Gastroesophageal sphincter (tissue), 3 donors: ENCODE results near the gene PIP5K1C.

ENCODE experiments used
- EP300 ChIP-seq: sonication (generic); formaldehyde crosslinking; IDR thresholded peaks from one replicate; pipeline ENCODE4 v1.6.1; 2017; ENCODE audit warnings: antibody characterized with exemption, mild to moderate bottlenecking
- POLR2AphosphoS5 ChIP-seq: sonication (generic); formaldehyde crosslinking; IDR thresholded peaks from one replicate; pipeline ENCODE4 v1.6.1; 2017; ENCODE audit warnings: antibody characterized with exemption
- TF ChIP-seq, protein P1 (sequence below), 4 experiments: fragments of 200-600 bp in 2 of 4; fragments of 450-650 bp in 2 of 4; sonication (generic) in 1 of 4; IDR thresholded peaks; one replicate each; pipeline ENCODE4 v1.5.1; 2017 to 2019; ENCODE audit warnings: antibody characterized with exemption in 4 of 4, mild to moderate bottlenecking in 2 of 4, moderate library complexity in 2 of 4

DNA sequence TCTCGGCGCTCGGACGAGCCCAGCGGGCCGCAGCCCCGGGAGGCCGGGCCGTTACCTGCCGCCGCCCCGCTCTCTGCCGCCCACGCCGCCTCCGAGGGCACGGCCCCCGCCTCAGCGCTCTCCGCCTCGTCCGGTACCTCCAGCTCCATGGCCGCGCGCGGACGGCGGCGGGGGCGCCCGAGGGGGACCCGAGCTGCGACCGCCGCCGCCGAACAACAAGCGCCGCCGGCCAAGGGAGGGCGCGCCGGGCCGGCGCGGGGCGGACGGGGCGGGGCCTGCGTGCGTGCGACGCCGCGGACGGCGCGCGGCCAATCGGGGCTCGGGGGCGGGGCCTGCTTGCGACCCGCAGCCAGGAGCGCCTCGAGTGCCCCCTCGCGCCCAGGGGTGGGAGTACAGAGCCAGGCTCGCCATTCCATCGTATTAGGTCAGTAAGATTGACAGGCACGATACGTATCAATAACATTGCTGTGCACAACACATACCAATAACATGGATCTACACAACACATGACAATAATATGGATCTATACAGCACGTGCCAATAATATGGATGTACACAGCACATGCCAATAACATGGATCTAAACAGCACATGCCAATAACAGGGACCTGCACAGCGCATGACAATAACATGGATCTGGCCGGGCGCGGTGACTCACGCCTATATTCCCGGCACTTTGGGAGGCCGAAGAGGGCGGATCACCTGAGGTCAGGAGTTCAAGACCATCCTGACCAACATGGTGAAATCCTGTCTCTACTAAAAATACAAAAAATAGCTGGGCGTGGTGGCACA lies at the start of gene PIP5K1C:
- TF ChIP-seq, protein P1, sequence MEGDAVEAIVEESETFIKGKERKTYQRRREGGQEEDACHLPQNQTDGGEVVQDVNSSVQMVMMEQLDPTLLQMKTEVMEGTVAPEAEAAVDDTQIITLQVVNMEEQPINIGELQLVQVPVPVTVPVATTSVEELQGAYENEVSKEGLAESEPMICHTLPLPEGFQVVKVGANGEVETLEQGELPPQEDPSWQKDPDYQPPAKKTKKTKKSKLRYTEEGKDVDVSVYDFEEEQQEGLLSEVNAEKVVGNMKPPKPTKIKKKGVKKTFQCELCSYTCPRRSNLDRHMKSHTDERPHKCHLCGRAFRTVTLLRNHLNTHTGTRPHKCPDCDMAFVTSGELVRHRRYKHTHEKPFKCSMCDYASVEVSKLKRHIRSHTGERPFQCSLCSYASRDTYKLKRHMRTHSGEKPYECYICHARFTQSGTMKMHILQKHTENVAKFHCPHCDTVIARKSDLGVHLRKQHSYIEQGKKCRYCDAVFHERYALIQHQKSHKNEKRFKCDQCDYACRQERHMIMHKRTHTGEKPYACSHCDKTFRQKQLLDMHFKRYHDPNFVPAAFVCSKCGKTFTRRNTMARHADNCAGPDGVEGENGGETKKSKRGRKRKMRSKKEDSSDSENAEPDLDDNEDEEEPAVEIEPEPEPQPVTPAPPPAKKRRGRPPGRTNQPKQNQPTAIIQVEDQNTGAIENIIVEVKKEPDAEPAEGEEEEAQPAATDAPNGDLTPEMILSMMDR (IDR thresholded peaks at IDR 0.05) = peak in 3 of 4 experiments; percentile 82 to 96 (median 93)
- TF ChIP-seq POLR2AphosphoS5 (peak; percentile 11), EP300 (no peak)
